Measurements from ENCODE around the gene C7orf33.
"Not testable (repeated sequence)": the region's sequence is repeated elsewhere in the genome, so short reads cannot be mapped to it uniquely, and the experiment has no call there.

Gene C7orf33

GRCh38 chr7:148590471-148590870 is at the start of gene C7orf33:
Gene C7orf33, plus strand, starts transcription at chr7:148590766. Its CDS starts 160 bp downstream, at chr7:148590926.
- no peak for DNase-seq

GRCh38 chr7:148541891-148542504 is 48.6 kb upstream of the C7orf33 start:
- no peak for DNase-seq

GRCh38 chr7:148543302-148543701 is 47.3 kb upstream of the C7orf33 start:
- no peak for DNase-seq

- no peak for DNase-seq
Measured at GRCh38 chr7:148545172-148545571, 45.4 kb upstream of the C7orf33 start.

- no peak for DNase-seq
Measured at GRCh38 chr7:148545932-148546331, 44.6 kb upstream of the C7orf33 start.

- DNase-seq = no peak
Measured at GRCh38 chr7:148546857-148547256, 43.7 kb upstream of the C7orf33 start.

GRCh38 chr7:148547951-148548350 is 42.6 kb upstream of the C7orf33 start:
- no peak for DNase-seq

GRCh38 chr7:148553979-148554378 is 36.6 kb upstream of the C7orf33 start:
- no peak for DNase-seq

- DNase-seq = no peak
Measured at GRCh38 chr7:148556892-148557291, 33.7 kb upstream of the C7orf33 start.

- DNase-seq = no peak
Measured at GRCh38 chr7:148558914-148559313, 31.7 kb upstream of the C7orf33 start.

- DNase-seq = no peak
Measured at GRCh38 chr7:148561099-148561498, 29.5 kb upstream of the C7orf33 start.

GRCh38 chr7:148563583-148564274 is 26.8 kb upstream of the C7orf33 start:
- DNase-seq = no peak

- not testable (repeated sequence) for DNase-seq
Measured at GRCh38 chr7:148564275-148564951, 26.2 kb upstream of the C7orf33 start.

- no peak for DNase-seq
Measured at GRCh38 chr7:148566736-148567135, 23.8 kb upstream of the C7orf33 start.

- no peak for DNase-seq
Measured at GRCh38 chr7:148567524-148567923, 23.0 kb upstream of the C7orf33 start.

GRCh38 chr7:148570510-148570909 is 20.1 kb upstream of the C7orf33 start:
- DNase-seq = no peak

GRCh38 chr7:148570973-148571372 is 19.6 kb upstream of the C7orf33 start:
- not testable (repeated sequence) for DNase-seq

- DNase-seq = no peak
Measured at GRCh38 chr7:148571381-148571780, 19.2 kb upstream of the C7orf33 start.

GRCh38 chr7:148572067-148572522 is 18.5 kb upstream of the C7orf33 start:
- no peak for DNase-seq

GRCh38 chr7:148573581-148573980 is 17.0 kb upstream of the C7orf33 start:
- not testable (repeated sequence) for DNase-seq

GRCh38 chr7:148575640-148576411 is 14.7 kb upstream of the C7orf33 start:
- peak in 42 of 56 donors; percentile 3 to 79 (median 30) for DNase-seq

GRCh38 chr7:148579366-148579765 is 11.2 kb upstream of the C7orf33 start:
- no peak for DNase-seq

All from amygdala (tissue), 56 donors.